Testis (tissue), 3 donors: ENCODE results near the gene NRP1. TPM values are rescaled to one million over a fixed set of nuclear protein-coding genes. Genes with fewer than 3 reads are reported as not detected.

Experiments used
- DNase-seq: peaks from one replicate; pipeline ENCODE4 v3.0.0-alpha.2; 2019
- H3K27ac ChIP-seq, 2 donors: fragments of 200-600 bp; sonication (generic); one replicate each; pipeline ENCODE4 v1.5.1; 2019
- H3K27me3 ChIP-seq: fragments of 200-600 bp; sonication (generic); one replicate; pipeline ENCODE4 v1.5.1; 2019
- H3K36me3 ChIP-seq: fragments of 200-600 bp; sonication (generic); one replicate; pipeline ENCODE4 v1.5.1; 2017; ENCODE audit warnings: low read depth; ENCODE audit errors: missing control alignments
- H3K4me1 ChIP-seq: fragments of 200-600 bp; sonication (generic); one replicate; pipeline ENCODE4 v1.5.1; 2019
- H3K4me3 ChIP-seq, 2 donors: fragments of 200-600 bp; sonication (generic); one replicate each; pipeline ENCODE4 v1.5.1; 2017 to 2019
- H3K9me3 ChIP-seq: fragments of 200-600 bp; sonication (generic); one replicate; pipeline ENCODE4 v1.5.1; 2017
- POLR2A ChIP-seq: fragments of 450-650 bp; IDR thresholded peaks from one replicate; pipeline ENCODE4 v1.6.1; 2017; ENCODE audit warnings: antibody characterized with exemption, mild to moderate bottlenecking, moderate library complexity
- WGBS, 2 donors: methylation state at CpG; one replicate each; pipeline ENCODE4 v1.1.5; 2018; 5-methylcytosine and 5-hydroxymethylcytosine counted together
- intact Hi-C: fragments of 100-400 bp; cut with DNase I; formaldehyde crosslinking; loops from one replicate; pipeline ENCODE4 v1.15.1; 2023; ENCODE audit warnings: low total_unique reads
- polyA plus RNA-seq: library from polyadenylated mRNA; stranded (reverse); fragments of 350-450 nt; fragmentation: Illumina TruSeq; extraction: RNeasy Lipid Tissue Mini Kit (QIAGEN cat#74804); gene quantifications from one replicate; pipeline ENCODE4 v1.2.3, GENCODE V29; 2014; ENCODE audit warnings: low read depth, low replicate concordance; ENCODE audit not compliant: insufficient read depth
- total RNA-seq, 2 donors: library from RNA; depleted of rRNA; stranded (reverse); fragments of >200 nt; gene quantifications; one replicate each; pipeline ENCODE4 v1.2.3, GENCODE V29; 2016
- TF ChIP-seq, protein P1 (sequence below), 3 experiments: fragments of 450-650 bp in 2 of 3; fragments of 200-600 bp in 1 of 3; sonication (generic) in 1 of 3; IDR thresholded peaks; one replicate each; pipeline ENCODE4 v1.5.1; 2016 to 2019; ENCODE audit warnings: antibody characterized with exemption in 3 of 3, mild to moderate bottlenecking in 2 of 3, moderate library complexity in 1 of 3

The NRP1 gene
- total and polyA plus RNA-seq, 3 donors from 2014 or later: 15.9 to 23.8 (median 17.1) TPM

DNA sequence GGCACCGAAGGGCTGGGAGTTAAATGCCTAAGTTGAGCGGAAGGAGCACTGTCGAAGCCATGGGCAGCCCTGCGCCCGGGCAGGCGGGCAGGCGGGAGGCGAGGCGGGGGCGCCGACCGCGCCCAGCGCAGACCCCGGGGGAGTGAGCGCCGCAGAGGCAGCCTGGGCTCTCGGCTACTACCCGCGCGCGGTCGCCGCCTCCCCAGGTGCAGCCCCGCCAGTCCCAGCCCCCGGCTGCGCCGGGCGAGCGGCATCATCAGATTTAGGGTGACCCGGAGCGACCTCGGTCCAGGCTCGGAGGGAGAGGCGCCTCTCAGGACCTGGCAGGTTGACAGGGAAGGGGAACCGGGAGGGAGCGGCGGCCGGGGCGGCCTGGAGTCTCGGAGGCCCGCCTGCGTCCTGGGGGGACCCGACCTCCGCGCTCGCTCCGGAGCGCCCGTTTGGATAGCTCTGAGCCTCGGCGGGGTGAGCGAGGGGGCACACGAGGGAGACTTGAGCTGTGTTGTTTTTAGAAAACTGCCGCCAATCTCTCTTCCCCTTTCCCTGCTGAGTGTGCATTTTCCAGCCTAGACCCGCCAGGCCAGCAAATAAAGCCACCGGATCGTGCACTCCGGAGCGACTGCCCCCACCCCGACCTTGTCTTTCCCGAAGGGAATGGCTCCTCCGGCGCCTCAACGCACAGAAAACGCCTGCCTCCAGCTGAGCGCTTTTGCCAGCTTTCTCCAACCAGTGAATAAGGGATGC lies 2.3 kb upstream of the NRP1 start:
- Histone ChIP-seq H3K36me3 (no peaks in the 10 kb centered on the region), H3K4me3 (peak overlapping the region; percentile 67 to 68), H3K27me3 (no peaks in the 10 kb centered on the region), H3K9me3 (no peaks in the 10 kb centered on the region), H3K4me1 (peaks cover 6% of the 10 kb centered on the region), H3K27ac (peak overlapping the region; percentile 75 to 81)
- TF ChIP-seq, protein P1, sequence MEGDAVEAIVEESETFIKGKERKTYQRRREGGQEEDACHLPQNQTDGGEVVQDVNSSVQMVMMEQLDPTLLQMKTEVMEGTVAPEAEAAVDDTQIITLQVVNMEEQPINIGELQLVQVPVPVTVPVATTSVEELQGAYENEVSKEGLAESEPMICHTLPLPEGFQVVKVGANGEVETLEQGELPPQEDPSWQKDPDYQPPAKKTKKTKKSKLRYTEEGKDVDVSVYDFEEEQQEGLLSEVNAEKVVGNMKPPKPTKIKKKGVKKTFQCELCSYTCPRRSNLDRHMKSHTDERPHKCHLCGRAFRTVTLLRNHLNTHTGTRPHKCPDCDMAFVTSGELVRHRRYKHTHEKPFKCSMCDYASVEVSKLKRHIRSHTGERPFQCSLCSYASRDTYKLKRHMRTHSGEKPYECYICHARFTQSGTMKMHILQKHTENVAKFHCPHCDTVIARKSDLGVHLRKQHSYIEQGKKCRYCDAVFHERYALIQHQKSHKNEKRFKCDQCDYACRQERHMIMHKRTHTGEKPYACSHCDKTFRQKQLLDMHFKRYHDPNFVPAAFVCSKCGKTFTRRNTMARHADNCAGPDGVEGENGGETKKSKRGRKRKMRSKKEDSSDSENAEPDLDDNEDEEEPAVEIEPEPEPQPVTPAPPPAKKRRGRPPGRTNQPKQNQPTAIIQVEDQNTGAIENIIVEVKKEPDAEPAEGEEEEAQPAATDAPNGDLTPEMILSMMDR (IDR thresholded peaks at IDR 0.05): no peak
- no peak for TF ChIP-seq POLR2A
- DNase-seq: peak; percentile 45
- intact Hi-C loops: loop anchor here (10.0 kb wide), 2 partner anchors 142 to 1298 kb away; no protein-coding TSS in a partner anchor
- 0% methylated on average over 14 to 58 of the region's 67 CpGs for WGBS, 2 donors

DNA sequence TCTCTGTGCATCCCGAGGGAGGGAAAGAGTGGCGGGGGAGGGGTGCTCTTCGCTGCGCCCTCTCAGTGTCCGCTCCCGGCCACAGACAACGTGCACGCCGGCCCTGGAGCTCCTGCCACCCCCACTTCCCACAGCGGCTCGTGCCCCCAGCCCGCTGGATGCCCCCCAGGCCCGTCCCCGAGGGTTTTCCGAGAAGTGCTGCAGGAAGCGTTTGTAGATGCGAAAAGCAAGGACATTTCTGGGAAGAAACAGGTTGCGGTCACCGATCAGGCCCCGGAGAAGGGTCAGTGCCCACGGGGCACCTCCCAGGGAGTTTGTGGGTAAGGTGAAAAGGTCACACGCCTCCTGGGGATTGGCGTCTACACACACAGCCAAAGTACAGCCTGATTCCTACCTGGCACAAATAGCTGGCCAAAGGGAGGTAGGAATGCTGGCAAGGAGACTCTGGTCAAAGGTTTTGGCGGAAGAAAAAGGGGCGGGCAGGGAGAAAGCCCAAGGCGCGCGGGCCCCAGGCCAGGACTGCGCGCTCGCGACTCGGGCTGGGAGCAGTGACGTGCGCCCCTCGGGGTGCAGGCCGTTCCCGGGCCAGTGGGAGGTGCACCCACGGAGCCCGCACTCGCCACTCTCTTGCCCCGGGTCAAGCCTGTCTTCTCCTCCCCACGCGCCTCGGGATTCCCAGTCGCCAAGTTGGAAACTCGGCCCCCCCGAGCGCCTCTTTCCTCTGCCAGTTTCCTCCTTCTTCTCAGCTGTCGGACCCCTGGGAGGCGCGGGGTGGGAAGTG lies 1.5 kb upstream of the NRP1 start:
- 0 to 1% methylated on average over 35 to 46 of the region's 52 CpGs for WGBS, 2 donors
- Histone ChIP-seq H3K4me1 (peaks cover 6% of the 10 kb centered on the region), H3K27ac (peak overlapping the region; percentile 75 to 81), H3K4me3 (peak overlapping the region; percentile 67 to 68), H3K27me3 (no peaks in the 10 kb centered on the region), H3K9me3 (no peaks in the 10 kb centered on the region), H3K36me3 (no peaks in the 10 kb centered on the region)
- TF ChIP-seq, protein P1 (IDR thresholded peaks at IDR 0.05): no peak
- no peak for TF ChIP-seq POLR2A
- DNase-seq: peak; percentile 43
- intact Hi-C loops: loop anchor here (10.0 kb wide), 2 partner anchors 141 to 1299 kb away; no protein-coding TSS in a partner anchor

DNA sequence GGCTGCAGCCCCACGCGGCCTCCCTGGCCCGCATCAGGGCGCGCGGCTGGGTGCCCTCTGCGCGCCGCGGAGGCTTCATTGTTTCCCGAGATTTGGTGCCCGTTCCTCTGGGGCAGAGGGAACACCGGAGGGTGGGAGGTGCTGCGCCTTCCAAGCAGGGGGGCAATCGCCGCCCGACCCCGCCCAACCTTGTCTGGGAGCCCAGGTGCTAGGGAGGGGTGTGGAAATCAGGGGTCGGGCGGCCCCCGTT lies 1.0 kb upstream of the NRP1 start:
- DNase-seq: no peak
- no peaks in the 10 kb centered on the region for H3K9me3 ChIP-seq
- TF ChIP-seq POLR2A: no peak
- TF ChIP-seq, protein P1 (IDR thresholded peaks at IDR 0.05): no peak
- peak overlapping the region; percentile 67 to 68 for H3K4me3 ChIP-seq
- no peaks in the 10 kb centered on the region for H3K27me3 ChIP-seq
- WGBS, 2 donors: 1% methylated on average over 20 of the region's 21 CpGs; no CpG with 5 or more reads in 1 of the 2 donors
- H3K27ac ChIP-seq: peak overlapping the region; percentile 75 to 81
- peaks cover 6% of the 10 kb centered on the region for H3K4me1 ChIP-seq
- intact Hi-C loops: loop anchor here (10.0 kb wide), 2 partner anchors 141 to 1299 kb away; no protein-coding TSS in a partner anchor
- no peaks in the 10 kb centered on the region for H3K36me3 ChIP-seq

DNA sequence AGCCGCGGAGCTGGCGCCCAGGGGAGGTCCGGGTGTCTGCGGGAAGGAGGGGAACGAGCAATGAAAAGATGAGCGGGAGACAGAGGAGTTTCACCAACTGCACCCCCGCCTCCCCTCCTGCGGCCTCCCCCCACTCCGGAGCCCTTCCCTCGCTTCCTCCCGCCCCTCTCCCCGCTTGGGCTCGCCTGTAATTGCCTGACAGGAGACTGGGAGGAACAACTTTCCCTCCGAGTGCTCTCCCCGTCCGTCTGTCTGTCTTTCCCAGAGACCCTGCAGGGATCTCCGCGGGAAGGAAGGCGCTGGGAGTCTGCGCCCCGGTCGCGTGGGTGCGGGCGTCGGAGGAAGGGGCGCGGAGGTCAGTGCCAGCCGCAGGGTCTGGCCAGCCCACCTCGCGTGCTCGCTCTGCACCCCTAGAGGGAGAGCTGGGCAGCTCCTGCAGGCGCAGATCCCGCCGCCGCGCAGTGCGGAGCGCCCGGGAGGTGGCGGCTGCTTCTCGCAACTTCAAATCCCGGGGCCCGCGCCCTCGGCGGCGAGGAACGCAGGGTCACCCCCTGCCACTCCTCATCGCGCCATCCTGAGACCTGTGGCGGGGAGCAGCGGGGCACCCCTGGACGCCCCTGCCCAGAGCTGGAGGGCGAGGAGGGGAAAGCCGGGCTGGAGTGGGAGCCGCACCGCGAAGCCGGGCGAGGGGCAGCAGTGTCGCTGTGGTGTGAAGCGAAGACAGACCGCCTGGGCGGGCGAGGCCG lies 511 bp upstream of the NRP1 start:
- TF ChIP-seq, protein P1 (IDR thresholded peaks at IDR 0.05): peak; percentile 53 to 75 (median 68)
- no peak for TF ChIP-seq POLR2A
- no peaks in the 10 kb centered on the region for H3K36me3 ChIP-seq
- peaks cover 6% of the 10 kb centered on the region for H3K4me1 ChIP-seq
- H3K9me3 ChIP-seq: no peaks in the 10 kb centered on the region
- H3K27me3 ChIP-seq: no peaks in the 10 kb centered on the region
- peak overlapping the region; percentile 67 to 68 for H3K4me3 ChIP-seq
- 0 to 1% methylated on average over 29 to 55 of the region's 68 CpGs for WGBS, 2 donors
- intact Hi-C loops: loop anchor here (10.0 kb wide), 2 partner anchors 140 to 1300 kb away; no protein-coding TSS in a partner anchor
- H3K27ac ChIP-seq: peak overlapping the region; percentile 75 to 81
- peak; percentile 76 for DNase-seq
